ENCODE data around the gene MID1.

The MID1 gene

GRCh38 chrX:10501611-10502010 is 118.8 kb downstream of the MID1 start:
- Histone ChIP-seq H3K9me3 (ENCODE audit: insufficient read depth, low read length) (no peaks in the 10 kb centered on the region), H3K36me3 (replicated peaks; ENCODE audit: low read depth, low read length) (no peaks in the 10 kb centered on the region), H3K4me3 (ENCODE audit: low read length) (no peak overlapping the region), H3K9ac (ENCODE audit: low read length) (no peak overlapping the region), H3K4me2 (ENCODE audit: low read length) (no peak overlapping the region), H3K27me3 (ENCODE audit: low read depth, low read length) (no peaks in the 10 kb centered on the region), H2AFZ (ENCODE audit: low read depth, low read length) (no peak overlapping the region), H4K20me1 (ENCODE audit: insufficient read depth, low read length) (no peaks in the 10 kb centered on the region), H3K4me1 (ENCODE audit: low read length) (no peaks in the 10 kb centered on the region), H3K79me2 (ENCODE audit: low read length) (no peaks in the 10 kb centered on the region), H3K27ac (ENCODE audit: low read length) (no peak overlapping the region)
- TF ChIP-seq EZH2phosphoT487 (IDR thresholded peaks at IDR 0.05; ENCODE audit: low read depth) (no peak), CTCF (IDR thresholded peaks at IDR 0.05; ENCODE audit: low read depth, low read length) (no peak)

- H3K9me3 ChIP-seq (ENCODE audit: insufficient read depth, low read length): no peaks in the 10 kb centered on the region
- H3K27me3 ChIP-seq (ENCODE audit: low read depth, low read length): no peaks in the 10 kb centered on the region
- no peaks in the 10 kb centered on the region for H3K79me2 ChIP-seq (ENCODE audit: low read length)
- H3K4me2 ChIP-seq (ENCODE audit: low read length): no peak overlapping the region
- no peak overlapping the region for H3K9ac ChIP-seq (ENCODE audit: low read length)
- H4K20me1 ChIP-seq (ENCODE audit: insufficient read depth, low read length): no peaks in the 10 kb centered on the region
- H3K36me3 ChIP-seq (replicated peaks; ENCODE audit: low read depth, low read length): no peaks in the 10 kb centered on the region
- TF ChIP-seq CTCF (IDR thresholded peaks at IDR 0.05; ENCODE audit: low read depth, low read length): no peak
- no peak for TF ChIP-seq EZH2phosphoT487 (IDR thresholded peaks at IDR 0.05; ENCODE audit: low read depth)
- H3K4me1 ChIP-seq (ENCODE audit: low read length): no peaks in the 10 kb centered on the region
- no peak overlapping the region for H3K4me3 ChIP-seq (ENCODE audit: low read length)
- H2AFZ ChIP-seq (ENCODE audit: low read depth, low read length): no peak overlapping the region
- no peak overlapping the region for H3K27ac ChIP-seq (ENCODE audit: low read length)
These were observed 123.9 kb downstream of the MID1 start for GRCh38 chrX:10496345-10496965.

- H3K4me3 ChIP-seq (ENCODE audit: low read length): no peak overlapping the region
- no peaks in the 10 kb centered on the region for H3K79me2 ChIP-seq (ENCODE audit: low read length)
- no peaks in the 10 kb centered on the region for H4K20me1 ChIP-seq (ENCODE audit: insufficient read depth, low read length)
- no peaks in the 10 kb centered on the region for H3K4me1 ChIP-seq (ENCODE audit: low read length)
- no peak overlapping the region for H3K9ac ChIP-seq (ENCODE audit: low read length)
- no peaks in the 10 kb centered on the region for H3K27me3 ChIP-seq (ENCODE audit: low read depth, low read length)
- H3K27ac ChIP-seq (ENCODE audit: low read length): no peak overlapping the region
- no peaks in the 10 kb centered on the region for H3K9me3 ChIP-seq (ENCODE audit: insufficient read depth, low read length)
- no peak overlapping the region for H2AFZ ChIP-seq (ENCODE audit: low read depth, low read length)
- TF ChIP-seq CTCF (IDR thresholded peaks at IDR 0.05; ENCODE audit: low read depth, low read length) (no peak), EZH2phosphoT487 (IDR thresholded peaks at IDR 0.05; ENCODE audit: low read depth) (no peak)
- no peak overlapping the region for H3K4me2 ChIP-seq (ENCODE audit: low read length)
- no peaks in the 10 kb centered on the region for H3K36me3 ChIP-seq (replicated peaks; ENCODE audit: low read depth, low read length)
These were observed 124.7 kb downstream of the MID1 start for GRCh38 chrX:10495677-10496076.

GRCh38 chrX:10492250-10492649 is 128.1 kb downstream of the MID1 start:
- no peak overlapping the region for H3K4me3 ChIP-seq (ENCODE audit: low read length)
- TF ChIP-seq CTCF (IDR thresholded peaks at IDR 0.05; ENCODE audit: low read depth, low read length) (no peak), EZH2phosphoT487 (IDR thresholded peaks at IDR 0.05; ENCODE audit: low read depth) (no peak)
- no peaks in the 10 kb centered on the region for H4K20me1 ChIP-seq (ENCODE audit: insufficient read depth, low read length)
- H3K27me3 ChIP-seq (ENCODE audit: low read depth, low read length): no peaks in the 10 kb centered on the region
- no peaks in the 10 kb centered on the region for H3K36me3 ChIP-seq (replicated peaks; ENCODE audit: low read depth, low read length)
- H3K9me3 ChIP-seq (ENCODE audit: insufficient read depth, low read length): no peaks in the 10 kb centered on the region
- H3K9ac ChIP-seq (ENCODE audit: low read length): no peak overlapping the region
- H3K4me1 ChIP-seq (ENCODE audit: low read length): no peaks in the 10 kb centered on the region
- no peak overlapping the region for H3K4me2 ChIP-seq (ENCODE audit: low read length)
- H2AFZ ChIP-seq (ENCODE audit: low read depth, low read length): no peak overlapping the region
- H3K27ac ChIP-seq (ENCODE audit: low read length): no peak overlapping the region
- H3K79me2 ChIP-seq (ENCODE audit: low read length): no peaks in the 10 kb centered on the region
